ENCODE data around the gene ZNF804A.

ZNF804A gene

GRCh38 chr2:184598316-184599053, at the start of gene ZNF804A:
Gene ZNF804A (plus strand): TSS chr2:184598529. CDS start chr2:184598960, 431 bp downstream.
- H3K4me1 ChIP-seq (ENCODE audit: insufficient read depth, low read length): peaks cover 13% of the 10 kb centered on the region
- no peaks in the 10 kb centered on the region for H3K9me3 ChIP-seq (ENCODE audit: low read length)
- H3K4me3 ChIP-seq (ENCODE audit: low read length): peak within 1 kb of the TSS; percentile 57
- peak within 1 kb of the TSS; percentile 94 for H2AFZ ChIP-seq (ENCODE audit: low read depth, low read length)
- H3K27me3 ChIP-seq (ENCODE audit: insufficient read depth, low read length): no peaks in the 10 kb centered on the region
- no peaks in the 10 kb centered on the region for H3K36me3 ChIP-seq (ENCODE audit: insufficient read depth, low read length)

GRCh38 chr2:184549153-184549552, 49.2 kb upstream of the ZNF804A start:
- H3K4me1 ChIP-seq (ENCODE audit: insufficient read depth, low read length): no peaks in the 10 kb centered on the region
- H3K9me3 ChIP-seq (ENCODE audit: low read length): no peaks in the 10 kb centered on the region
- H3K4me3 ChIP-seq (ENCODE audit: low read length): no peak overlapping the region
- H3K36me3 ChIP-seq (ENCODE audit: insufficient read depth, low read length): no peaks in the 10 kb centered on the region
- no peak overlapping the region for H2AFZ ChIP-seq (ENCODE audit: low read depth, low read length)
- H3K27me3 ChIP-seq (ENCODE audit: insufficient read depth, low read length): no peaks in the 10 kb centered on the region

- Histone ChIP-seq H3K27me3 (ENCODE audit: insufficient read depth, low read length) (no peaks in the 10 kb centered on the region), H2AFZ (ENCODE audit: low read depth, low read length) (no peak overlapping the region), H3K4me1 (ENCODE audit: insufficient read depth, low read length) (no peaks in the 10 kb centered on the region), H3K9me3 (ENCODE audit: low read length) (no peaks in the 10 kb centered on the region), H3K4me3 (ENCODE audit: low read length) (no peak overlapping the region), H3K36me3 (ENCODE audit: insufficient read depth, low read length) (no peaks in the 10 kb centered on the region)
Measured at GRCh38 chr2:184551626-184552025, 46.7 kb upstream of the ZNF804A start.

- Histone ChIP-seq H3K4me1 (ENCODE audit: insufficient read depth, low read length) (no peaks in the 10 kb centered on the region), H3K4me3 (ENCODE audit: low read length) (no peak overlapping the region), H3K9me3 (ENCODE audit: low read length) (no peaks in the 10 kb centered on the region), H2AFZ (ENCODE audit: low read depth, low read length) (no peak overlapping the region), H3K36me3 (ENCODE audit: insufficient read depth, low read length) (no peaks in the 10 kb centered on the region), H3K27me3 (ENCODE audit: insufficient read depth, low read length) (no peaks in the 10 kb centered on the region)
Measured at GRCh38 chr2:184554736-184555135, 43.6 kb upstream of the ZNF804A start.

GRCh38 chr2:184555352-184555751, 43.0 kb upstream of the ZNF804A start:
- Histone ChIP-seq H3K27me3 (ENCODE audit: insufficient read depth, low read length) (no peaks in the 10 kb centered on the region), H2AFZ (ENCODE audit: low read depth, low read length) (no peak overlapping the region)

GRCh38 chr2:184556639-184557038, 41.7 kb upstream of the ZNF804A start:
- H3K4me1 ChIP-seq (ENCODE audit: insufficient read depth, low read length): no peaks in the 10 kb centered on the region
- no peak overlapping the region for H3K4me3 ChIP-seq (ENCODE audit: low read length)
- no peak overlapping the region for H2AFZ ChIP-seq (ENCODE audit: low read depth, low read length)
- no peaks in the 10 kb centered on the region for H3K27me3 ChIP-seq (ENCODE audit: insufficient read depth, low read length)
- H3K36me3 ChIP-seq (ENCODE audit: insufficient read depth, low read length): no peaks in the 10 kb centered on the region
- no peaks in the 10 kb centered on the region for H3K9me3 ChIP-seq (ENCODE audit: low read length)

More at GRCh38 chr2:184555352-184555751, 43.0 kb upstream of the ZNF804A start:
- Histone ChIP-seq H3K9me3 (ENCODE audit: low read length) (no peaks in the 10 kb centered on the region), H3K36me3 (ENCODE audit: insufficient read depth, low read length) (no peaks in the 10 kb centered on the region), H3K4me1 (ENCODE audit: insufficient read depth, low read length) (no peaks in the 10 kb centered on the region), H3K4me3 (ENCODE audit: low read length) (no peak overlapping the region)

- H2AFZ ChIP-seq (ENCODE audit: low read depth, low read length): peak overlapping the region; percentile 14
- H3K4me1 ChIP-seq (ENCODE audit: insufficient read depth, low read length): no peaks in the 10 kb centered on the region
- H3K4me3 ChIP-seq (ENCODE audit: low read length): no peak overlapping the region
- H3K36me3 ChIP-seq (ENCODE audit: insufficient read depth, low read length): no peaks in the 10 kb centered on the region
- no peaks in the 10 kb centered on the region for H3K9me3 ChIP-seq (ENCODE audit: low read length)
- no peaks in the 10 kb centered on the region for H3K27me3 ChIP-seq (ENCODE audit: insufficient read depth, low read length)
Measured at GRCh38 chr2:184558713-184559464, 39.4 kb upstream of the ZNF804A start.

- Histone ChIP-seq H3K4me1 (ENCODE audit: insufficient read depth, low read length) (no peaks in the 10 kb centered on the region), H3K36me3 (ENCODE audit: insufficient read depth, low read length) (no peaks in the 10 kb centered on the region), H3K4me3 (ENCODE audit: low read length) (no peak overlapping the region), H3K27me3 (ENCODE audit: insufficient read depth, low read length) (no peaks in the 10 kb centered on the region), H3K9me3 (ENCODE audit: low read length) (no peaks in the 10 kb centered on the region), H2AFZ (ENCODE audit: low read depth, low read length) (no peak overlapping the region)
Measured at GRCh38 chr2:184560603-184561002, 37.7 kb upstream of the ZNF804A start.

GRCh38 chr2:184562532-184562931, 35.8 kb upstream of the ZNF804A start:
- no peaks in the 10 kb centered on the region for H3K27me3 ChIP-seq (ENCODE audit: insufficient read depth, low read length)
- no peaks in the 10 kb centered on the region for H3K36me3 ChIP-seq (ENCODE audit: insufficient read depth, low read length)
- no peaks in the 10 kb centered on the region for H3K4me1 ChIP-seq (ENCODE audit: insufficient read depth, low read length)
- no peaks in the 10 kb centered on the region for H3K9me3 ChIP-seq (ENCODE audit: low read length)
- H3K4me3 ChIP-seq (ENCODE audit: low read length): no peak overlapping the region
- no peak overlapping the region for H2AFZ ChIP-seq (ENCODE audit: low read depth, low read length)

GRCh38 chr2:184564092-184564491, 34.2 kb upstream of the ZNF804A start:
- Histone ChIP-seq H3K27me3 (ENCODE audit: insufficient read depth, low read length) (no peaks in the 10 kb centered on the region), H3K4me3 (ENCODE audit: low read length) (no peak overlapping the region), H2AFZ (ENCODE audit: low read depth, low read length) (no peak overlapping the region), H3K4me1 (ENCODE audit: insufficient read depth, low read length) (no peaks in the 10 kb centered on the region), H3K36me3 (ENCODE audit: insufficient read depth, low read length) (no peaks in the 10 kb centered on the region), H3K9me3 (ENCODE audit: low read length) (no peaks in the 10 kb centered on the region)

GRCh38 chr2:184566716-184567115, 31.6 kb upstream of the ZNF804A start:
- H3K4me1 ChIP-seq (ENCODE audit: insufficient read depth, low read length): no peaks in the 10 kb centered on the region
- H3K36me3 ChIP-seq (ENCODE audit: insufficient read depth, low read length): no peaks in the 10 kb centered on the region
- H3K9me3 ChIP-seq (ENCODE audit: low read length): no peaks in the 10 kb centered on the region
- no peaks in the 10 kb centered on the region for H3K27me3 ChIP-seq (ENCODE audit: insufficient read depth, low read length)
- H3K4me3 ChIP-seq (ENCODE audit: low read length): no peak overlapping the region
- no peak overlapping the region for H2AFZ ChIP-seq (ENCODE audit: low read depth, low read length)

- Histone ChIP-seq H3K9me3 (ENCODE audit: low read length) (no peaks in the 10 kb centered on the region), H3K4me1 (ENCODE audit: insufficient read depth, low read length) (no peaks in the 10 kb centered on the region), H3K36me3 (ENCODE audit: insufficient read depth, low read length) (no peaks in the 10 kb centered on the region), H3K4me3 (ENCODE audit: low read length) (no peak overlapping the region), H2AFZ (ENCODE audit: low read depth, low read length) (no peak overlapping the region), H3K27me3 (ENCODE audit: insufficient read depth, low read length) (no peaks in the 10 kb centered on the region)
Measured at GRCh38 chr2:184577056-184577455, 21.3 kb upstream of the ZNF804A start.

GRCh38 chr2:184577743-184578142, 20.6 kb upstream of the ZNF804A start:
- Histone ChIP-seq H3K36me3 (ENCODE audit: insufficient read depth, low read length) (no peaks in the 10 kb centered on the region), H3K27me3 (ENCODE audit: insufficient read depth, low read length) (no peaks in the 10 kb centered on the region), H2AFZ (ENCODE audit: low read depth, low read length) (no peak overlapping the region), H3K9me3 (ENCODE audit: low read length) (no peaks in the 10 kb centered on the region), H3K4me1 (ENCODE audit: insufficient read depth, low read length) (no peaks in the 10 kb centered on the region), H3K4me3 (ENCODE audit: low read length) (no peak overlapping the region)
